ENCODE results near the gene LRP5. TPM values are rescaled to one million over a fixed set of nuclear protein-coding genes. Genes with fewer than 3 reads are reported as not detected.

LRP5 gene
- polyA plus RNA-seq, 4 donors: 39.4 to 58.3 (median 44.3) TPM

GRCh38 chr11:68306636-68307035 is 5.8 kb upstream of the LRP5 start:
- DNase-seq (ENCODE audit: low read depth in 4 of 4, low spot score in 3 of 4): no peak

DNA sequence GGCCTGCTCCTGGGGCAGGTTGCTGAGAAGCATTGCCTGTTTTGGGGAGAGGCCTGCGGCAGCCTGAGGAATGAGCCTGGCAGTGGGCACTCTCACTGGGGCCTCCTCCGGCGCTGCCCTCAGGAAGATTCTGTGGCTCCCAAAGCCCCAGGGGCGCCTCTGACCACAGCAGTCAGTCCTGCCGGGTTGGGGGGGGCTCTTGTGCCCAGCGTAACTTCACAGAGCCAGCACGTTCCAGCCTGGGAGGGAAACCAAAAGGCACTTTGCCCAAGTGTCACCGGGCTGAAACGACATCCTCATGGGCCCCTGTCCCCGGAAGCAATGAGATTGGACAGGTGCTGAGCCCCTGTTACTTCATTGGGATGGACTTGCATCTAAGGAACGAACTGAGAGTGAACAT is 4.3 kb upstream of the LRP5 start:
- DNase-seq (ENCODE audit: low read depth in 4 of 4, low spot score in 3 of 4): no peak

DNA sequence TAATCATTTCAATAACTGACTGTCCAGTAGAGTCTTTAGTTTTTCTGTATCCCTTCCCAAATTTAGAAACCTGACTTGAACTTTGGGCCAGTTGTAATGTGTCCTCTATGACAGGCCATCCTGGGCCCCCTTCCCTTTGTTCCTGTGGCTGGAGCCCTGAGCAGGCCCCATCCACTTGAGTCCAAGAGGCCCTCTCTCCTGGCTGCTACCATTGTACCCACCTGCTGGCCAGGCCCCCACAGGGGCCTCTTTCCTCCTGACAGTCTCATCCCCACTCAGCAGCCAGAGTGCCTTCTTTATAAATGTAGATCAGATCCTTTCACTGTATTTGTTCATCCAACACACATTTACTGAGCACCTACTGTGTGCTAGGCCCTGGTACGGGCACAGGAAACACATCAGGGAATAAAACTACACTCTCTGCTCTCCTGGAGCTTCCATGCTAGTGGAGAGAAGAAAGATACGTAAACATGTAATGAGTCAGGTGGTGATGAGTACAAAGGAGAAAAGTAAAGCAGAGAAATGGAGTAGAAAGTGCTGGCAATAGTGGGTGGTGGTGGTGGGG is 2.7 kb upstream of the LRP5 start:
- no peak for DNase-seq (ENCODE audit: low read depth in 4 of 4, low spot score in 3 of 4)

- DNase-seq (ENCODE audit: low read depth in 4 of 4, low spot score in 3 of 4): no peak
Observed at GRCh38 chr11:68311160-68312116, 953 bp upstream of the LRP5 start.

DNA sequence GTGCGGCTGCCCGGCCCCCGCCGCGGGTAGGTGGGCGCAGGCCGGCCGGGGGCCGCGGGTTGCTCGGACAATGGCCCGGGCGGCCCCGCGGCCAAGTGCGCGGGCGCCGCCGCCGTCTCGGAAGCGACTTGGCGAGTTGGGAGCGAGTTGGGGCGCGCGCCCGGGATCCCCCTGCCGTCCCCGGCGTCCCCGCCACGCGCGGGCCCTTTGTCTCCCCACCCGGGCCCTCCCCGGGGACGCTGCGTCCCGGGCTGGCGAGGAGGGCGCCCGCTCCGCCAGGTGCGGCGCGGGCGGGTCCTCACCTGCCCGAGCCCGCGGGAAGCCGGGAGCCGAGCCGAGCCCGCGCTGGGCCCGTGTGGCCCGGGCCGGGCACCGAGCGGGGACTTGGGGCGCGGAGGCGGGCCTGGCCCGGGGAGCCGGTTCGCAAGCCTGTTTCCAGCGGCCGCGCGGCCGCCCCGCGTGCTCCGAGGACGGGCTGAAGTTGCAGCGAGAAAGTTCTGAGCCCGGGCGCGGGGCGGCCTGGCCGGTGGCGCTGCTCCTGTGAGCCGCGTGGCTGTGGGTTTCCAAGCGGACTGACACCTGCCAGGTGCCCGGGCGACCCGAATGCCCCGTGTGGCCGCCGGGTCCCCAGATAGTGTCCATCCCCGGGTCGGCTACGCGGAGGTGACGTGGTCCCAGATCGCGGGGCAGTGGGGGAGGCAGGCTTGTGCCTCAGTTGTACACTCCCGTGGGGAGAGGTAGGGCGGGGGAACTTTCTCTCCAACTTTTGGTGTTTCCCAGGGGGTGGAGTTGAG is 586 bp downstream of the LRP5 start:
- no peak for DNase-seq (ENCODE audit: low read depth in 4 of 4, low spot score in 3 of 4)

- no peak for DNase-seq (ENCODE audit: low read depth in 4 of 4, low spot score in 3 of 4)
Observed at GRCh38 chr11:68313574-68314202, 1.3 kb downstream of the LRP5 start.

GRCh38 chr11:68314203-68315170 is 2.1 kb downstream of the LRP5 start:
- DNase-seq (ENCODE audit: low read depth in 4 of 4, low spot score in 3 of 4): no peak

GRCh38 chr11:68315171-68315920 is 3.0 kb downstream of the LRP5 start:
- DNase-seq (ENCODE audit: low read depth in 4 of 4, low spot score in 3 of 4): no peak

DNA sequence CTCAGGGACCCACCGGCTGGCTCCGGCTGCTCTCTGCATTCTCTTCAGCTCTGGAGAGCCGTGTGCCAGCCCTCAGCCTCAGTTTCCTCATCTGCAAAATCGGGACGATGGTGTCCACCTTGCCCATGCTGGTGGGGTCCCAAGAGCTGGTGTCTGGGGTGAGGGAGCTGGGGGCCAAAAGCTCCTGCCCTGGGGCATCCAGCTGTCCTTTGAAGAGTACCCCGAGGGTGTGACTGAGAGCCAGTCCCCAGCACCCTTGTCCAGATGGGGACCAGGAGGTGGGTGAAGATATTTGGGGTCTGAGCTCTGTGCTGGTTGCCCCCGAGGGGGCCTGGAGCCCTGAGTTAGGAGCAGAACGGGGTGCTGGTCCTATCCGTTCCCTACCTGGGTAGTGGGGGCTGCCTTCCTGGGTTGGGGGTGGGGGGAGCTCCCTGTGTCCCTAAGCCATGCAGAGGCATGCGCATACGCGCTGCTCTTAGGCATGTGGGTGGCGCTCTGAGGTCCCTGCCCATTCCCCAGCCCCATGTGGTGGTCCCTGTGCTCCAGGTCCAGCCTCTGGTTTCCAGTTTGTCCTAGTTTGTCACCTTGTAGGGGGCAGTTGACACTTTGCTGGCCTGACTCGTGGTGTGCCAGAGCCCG is 4.9 kb downstream of the LRP5 start:
- DNase-seq (ENCODE audit: low read depth in 4 of 4, low spot score in 3 of 4): no peak

DNA sequence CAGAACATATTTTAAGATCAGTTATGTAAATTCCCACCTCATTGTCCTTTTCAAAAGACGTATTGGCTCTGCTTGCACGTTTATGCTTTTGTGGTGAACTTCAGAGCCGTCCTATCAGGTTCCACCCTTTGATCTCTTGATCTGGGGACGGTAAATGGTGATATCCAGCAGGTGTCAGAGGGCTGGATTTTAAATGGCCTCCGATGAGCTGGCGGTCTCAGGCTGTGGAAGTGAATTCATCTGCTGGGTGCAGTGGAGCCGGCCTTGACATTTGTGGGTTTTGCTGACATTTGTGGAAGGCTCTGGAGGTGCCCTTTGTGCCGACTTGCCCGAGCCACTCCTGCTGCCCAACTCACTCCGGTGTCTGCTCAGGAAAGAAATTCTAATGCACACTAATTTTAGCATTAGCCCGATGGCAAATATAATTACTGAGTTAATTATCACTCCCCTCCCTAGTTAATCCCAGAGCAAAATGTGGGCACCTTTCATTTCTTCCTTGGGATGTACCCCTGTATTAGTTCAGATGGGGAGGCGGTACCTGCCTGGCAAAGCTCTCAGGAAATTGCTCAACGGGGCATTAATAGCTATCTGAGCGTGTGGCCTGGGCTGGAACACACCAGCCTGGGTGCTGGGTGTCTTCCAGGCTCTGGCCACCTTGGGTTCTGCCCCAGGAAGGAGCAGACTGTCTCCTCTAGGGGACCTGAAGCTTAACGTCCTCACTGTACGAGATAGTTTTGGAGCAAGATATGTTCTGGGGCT is 9.1 kb downstream of the LRP5 start:
- no peak for DNase-seq (ENCODE audit: low read depth in 4 of 4, low spot score in 3 of 4)

GRCh38 chr11:68322052-68322430 is 9.7 kb downstream of the LRP5 start:
- DNase-seq (ENCODE audit: low read depth in 4 of 4, low spot score in 3 of 4): no peak

DNA sequence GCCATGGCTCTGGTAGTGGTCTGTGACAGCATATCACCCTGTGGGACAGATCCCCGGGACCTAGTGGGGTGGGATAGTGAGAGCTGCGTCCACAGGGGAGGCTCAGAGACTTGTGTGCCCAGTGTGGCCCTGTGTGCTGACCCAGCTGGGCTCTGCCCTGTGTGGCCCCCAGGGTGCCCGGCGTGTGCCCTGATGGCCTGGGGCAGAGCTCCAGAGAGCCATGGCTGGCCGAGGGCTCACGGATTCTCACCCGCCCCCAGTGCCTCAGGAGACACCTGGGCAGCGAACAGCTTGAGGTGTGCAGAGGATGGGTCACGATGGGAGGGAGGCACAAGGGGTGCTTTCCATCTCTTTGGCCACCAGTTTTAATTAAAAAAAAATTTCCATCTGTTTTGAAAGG is 11.8 kb downstream of the LRP5 start:
- no peak for DNase-seq (ENCODE audit: low read depth in 4 of 4, low spot score in 3 of 4)

GRCh38 chr11:68324695-68325094 is 12.3 kb downstream of the LRP5 start:
- DNase-seq (ENCODE audit: low read depth in 4 of 4, low spot score in 3 of 4): no peak

- no peak for DNase-seq (ENCODE audit: low read depth in 4 of 4, low spot score in 3 of 4)
Observed at GRCh38 chr11:68325183-68325906, 13.0 kb downstream of the LRP5 start.

- no peak for DNase-seq (ENCODE audit: low read depth in 4 of 4, low spot score in 3 of 4)
Observed at GRCh38 chr11:68325907-68326220, 13.5 kb downstream of the LRP5 start.

DNA sequence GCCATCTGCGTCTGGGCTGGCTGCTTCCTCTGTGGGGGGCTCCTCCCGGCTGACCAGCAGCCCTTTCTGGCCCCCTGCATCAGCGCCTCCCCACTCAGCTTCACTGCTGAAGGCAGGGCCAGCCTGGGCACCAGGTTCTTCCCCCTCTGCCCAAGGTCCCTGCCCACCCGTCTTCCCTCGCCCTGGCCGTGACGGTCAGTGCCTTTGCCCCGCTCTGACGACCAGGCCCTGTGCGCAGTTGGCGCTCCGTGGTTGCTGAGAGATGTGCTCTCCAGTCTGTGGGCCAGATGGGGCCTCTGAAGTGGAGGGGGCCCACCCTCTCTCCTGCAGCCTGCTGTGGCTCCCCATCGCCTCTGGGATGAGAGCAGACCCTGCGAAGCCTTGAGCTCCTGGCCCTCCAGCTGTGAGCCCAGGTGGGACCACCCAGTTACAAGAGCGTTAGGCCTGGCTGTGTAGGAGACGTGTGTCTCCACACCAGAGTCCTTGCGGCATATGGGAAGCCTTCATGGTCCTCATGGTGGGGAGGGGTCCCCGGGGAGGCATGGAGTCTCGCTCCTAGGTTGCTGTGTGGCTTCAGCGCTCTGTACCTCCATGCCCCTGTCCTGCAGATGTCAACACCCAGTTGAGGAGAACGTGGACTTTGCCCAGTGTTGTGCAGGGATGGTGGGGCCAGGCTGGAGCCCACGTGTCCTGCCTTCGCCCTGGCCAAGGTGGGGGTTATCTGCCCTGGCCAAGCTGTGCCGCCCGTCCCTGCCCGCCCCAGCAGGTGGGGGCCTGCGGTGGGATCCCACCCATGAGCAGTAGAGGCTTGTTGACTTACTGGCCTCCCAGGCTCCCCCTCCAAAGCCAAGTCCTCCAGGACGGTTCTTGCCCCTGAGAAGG is 14.2 kb downstream of the LRP5 start:
- DNase-seq (ENCODE audit: low read depth in 4 of 4, low spot score in 3 of 4): no peak
